ENCODE results near the gene RARRES1.

- TF ChIP-seq CTCF (IDR thresholded peaks at IDR 0.05; ENCODE audit: low read depth, low read length, poor library complexity, severe bottlenecking) (no peak), EZH2phosphoT487 (IDR thresholded peaks at IDR 0.05; ENCODE audit: borderline replicate concordance, low read length) (no peak)
These were observed 31.7 kb downstream of the RARRES1 start for GRCh38 chr3:158700559-158700958.

All from DOHH2 (cell line).